Fibroblast of skin of scalp (primary cell): ENCODE measurements around the gene DLL3.

ENCODE experiments used
- DNase-seq: peaks from one replicate; pipeline ENCODE4 v3.0.0-alpha.2; 2013

Gene DLL3

GRCh38 chr19:39517432-39517831 is 18.7 kb downstream of the DLL3 start:
- no peak for DNase-seq

- DNase-seq, result no peak
Measured at GRCh38 chr19:39518458-39518857, 19.7 kb downstream of the DLL3 start.

- no peak for DNase-seq
Measured at GRCh38 chr19:39518975-39519374, 20.2 kb downstream of the DLL3 start.

GRCh38 chr19:39520541-39521484 is 22.1 kb downstream of the DLL3 start:
- no peak for DNase-seq

- DNase-seq, result no peak
Measured at GRCh38 chr19:39524495-39524894, 25.7 kb downstream of the DLL3 start.

- no peak for DNase-seq
Measured at GRCh38 chr19:39525205-39525604, 26.5 kb downstream of the DLL3 start.

- DNase-seq, result no peak
Measured at GRCh38 chr19:39531834-39532232, 33.1 kb downstream of the DLL3 start.

- peak; percentile 95 for DNase-seq
Measured at GRCh38 chr19:39532233-39533002, 33.7 kb downstream of the DLL3 start, which contains the start of gene EID2B. EID2B (minus strand) TSS chr19:39532852; CDS start chr19:39532802, 50 bp downstream.

- DNase-seq, result no peak
Measured at GRCh38 chr19:39533003-39533512, 34.3 kb downstream of the DLL3 start.

GRCh38 chr19:39533791-39534190 is 35.0 kb downstream of the DLL3 start:
- no peak for DNase-seq

- no peak for DNase-seq
Measured at GRCh38 chr19:39539165-39539517, 40.4 kb downstream of the DLL3 start.

- peak; percentile 93 for DNase-seq
Measured at GRCh38 chr19:39539518-39540332, 41.0 kb downstream of the DLL3 start, which contains the start of gene EID2. EID2 (minus strand) TSS chr19:39540161; CDS start chr19:39540079, 82 bp downstream.

- no peak for DNase-seq
Measured at GRCh38 chr19:39540333-39540673, 41.6 kb downstream of the DLL3 start.

- no peak for DNase-seq
Measured at GRCh38 chr19:39542206-39542605, 43.5 kb downstream of the DLL3 start.

- no peak for DNase-seq
Measured at GRCh38 chr19:39543477-39543857, 44.7 kb downstream of the DLL3 start.

GRCh38 chr19:39544226-39544903 is 45.6 kb downstream of the DLL3 start:
- DNase-seq, result peak; percentile 59

- DNase-seq, result no peak
Measured at GRCh38 chr19:39544911-39545310, 46.2 kb downstream of the DLL3 start.

- DNase-seq, result no peak
Measured at GRCh38 chr19:39546599-39546998, 47.9 kb downstream of the DLL3 start.

GRCh38 chr19:39550197-39550596 is 51.5 kb downstream of the DLL3 start:
- no peak for DNase-seq

- DNase-seq, result no peak
Measured at GRCh38 chr19:39553082-39553652, 54.4 kb downstream of the DLL3 start.

- DNase-seq, result no peak
Measured at GRCh38 chr19:39554701-39555311, 56.1 kb downstream of the DLL3 start.
